Measurements from ENCODE around the gene RPL11.
A peak's percentile ranks its signal among the peaks of the same experiment; 100 is the strongest.
"Not testable (repeated sequence)": the region's sequence is repeated elsewhere in the genome, so short reads cannot be mapped to it uniquely, and the experiment has no call there.

Gene RPL11

GRCh38 chr1:23685197-23685596 is 6.4 kb upstream of the RPL11 start:
- not testable (repeated sequence) for DNase-seq (ENCODE audit: low spot score)

- not testable (repeated sequence) for DNase-seq (ENCODE audit: low spot score)
Measured at GRCh38 chr1:23687680-23688079, 3.9 kb upstream of the RPL11 start.

GRCh38 chr1:23688281-23688680 is 3.3 kb upstream of the RPL11 start:
- not testable (repeated sequence) for DNase-seq (ENCODE audit: low spot score)

GRCh38 chr1:23692308-23692871 is 784 bp downstream of the RPL11 start:
- DNase-seq (ENCODE audit: low spot score): peak; percentile 32

GRCh38 chr1:23693599-23693998 is 2.0 kb downstream of the RPL11 start:
- peak; percentile 79 for DNase-seq (ENCODE audit: low spot score)

GRCh38 chr1:23694371-23694770 is 2.8 kb downstream of the RPL11 start:
- peak; percentile 23 for DNase-seq (ENCODE audit: low spot score)

- no peak for DNase-seq (ENCODE audit: low spot score)
Measured at GRCh38 chr1:23695667-23696066, 4.1 kb downstream of the RPL11 start.

- DNase-seq (ENCODE audit: low spot score): peak; percentile 40
Measured at GRCh38 chr1:23696335-23696989, 4.9 kb downstream of the RPL11 start.

- DNase-seq (ENCODE audit: low spot score): no peak
Measured at GRCh38 chr1:23698466-23698865, 6.9 kb downstream of the RPL11 start.

GRCh38 chr1:23699280-23700179 is 7.9 kb downstream of the RPL11 start:
- no peak for DNase-seq (ENCODE audit: low spot score)

GRCh38 chr1:23701310-23701709 is 9.7 kb downstream of the RPL11 start:
- DNase-seq (ENCODE audit: low spot score): no peak

- no peak for DNase-seq (ENCODE audit: low spot score)
Measured at GRCh38 chr1:23701996-23702395, 10.4 kb downstream of the RPL11 start.

- DNase-seq (ENCODE audit: low spot score): no peak
Measured at GRCh38 chr1:23704834-23705495, 13.4 kb downstream of the RPL11 start.

- no peak for DNase-seq (ENCODE audit: low spot score)
Measured at GRCh38 chr1:23709229-23709628, 17.6 kb downstream of the RPL11 start.

GRCh38 chr1:23718482-23718881 is 26.9 kb downstream of the RPL11 start:
- peak; percentile 80 for DNase-seq (ENCODE audit: low spot score)

- DNase-seq (ENCODE audit: low spot score): no peak
Measured at GRCh38 chr1:23719162-23719820, 27.7 kb downstream of the RPL11 start.

GRCh38 chr1:23720256-23720995 is 28.8 kb downstream of the RPL11 start:
- DNase-seq (ENCODE audit: low spot score): no peak

- no peak for DNase-seq (ENCODE audit: low spot score)
Measured at GRCh38 chr1:23722652-23723051, 31.0 kb downstream of the RPL11 start.

GRCh38 chr1:23726686-23727085 is 35.1 kb downstream of the RPL11 start:
- DNase-seq (ENCODE audit: low spot score): no peak

GRCh38 chr1:23727362-23727811 is 35.8 kb downstream of the RPL11 start:
- DNase-seq (ENCODE audit: low spot score): no peak

All from RKO (cell line).